ENCODE data around the gene TTC4.

GRCh38 chr1:54738244-54738643 is 22.6 kb downstream of the TTC4 start:
- TF ChIP-seq, protein P1, sequence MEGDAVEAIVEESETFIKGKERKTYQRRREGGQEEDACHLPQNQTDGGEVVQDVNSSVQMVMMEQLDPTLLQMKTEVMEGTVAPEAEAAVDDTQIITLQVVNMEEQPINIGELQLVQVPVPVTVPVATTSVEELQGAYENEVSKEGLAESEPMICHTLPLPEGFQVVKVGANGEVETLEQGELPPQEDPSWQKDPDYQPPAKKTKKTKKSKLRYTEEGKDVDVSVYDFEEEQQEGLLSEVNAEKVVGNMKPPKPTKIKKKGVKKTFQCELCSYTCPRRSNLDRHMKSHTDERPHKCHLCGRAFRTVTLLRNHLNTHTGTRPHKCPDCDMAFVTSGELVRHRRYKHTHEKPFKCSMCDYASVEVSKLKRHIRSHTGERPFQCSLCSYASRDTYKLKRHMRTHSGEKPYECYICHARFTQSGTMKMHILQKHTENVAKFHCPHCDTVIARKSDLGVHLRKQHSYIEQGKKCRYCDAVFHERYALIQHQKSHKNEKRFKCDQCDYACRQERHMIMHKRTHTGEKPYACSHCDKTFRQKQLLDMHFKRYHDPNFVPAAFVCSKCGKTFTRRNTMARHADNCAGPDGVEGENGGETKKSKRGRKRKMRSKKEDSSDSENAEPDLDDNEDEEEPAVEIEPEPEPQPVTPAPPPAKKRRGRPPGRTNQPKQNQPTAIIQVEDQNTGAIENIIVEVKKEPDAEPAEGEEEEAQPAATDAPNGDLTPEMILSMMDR (IDR thresholded peaks at IDR 0.05), result no peak
- TF ChIP-seq POLR2A (IDR thresholded peaks at IDR 0.05), result no peak
